HG03457 (cell line): ENCODE data around the gene SND1.
"Not testable (repeated sequence)": the region's sequence is repeated elsewhere in the genome, so short reads cannot be mapped to it uniquely, and the experiment has no call there.

ENCODE experiments used
- ATAC-seq: cut with Tn5 transposase; IDR thresholded peaks from one replicate; pipeline ENCODE4 v1.9.1; 2021; ENCODE audit warnings: moderate number of reproducible peaks; ENCODE audit not compliant: unreplicated experiment

Gene SND1

DNA sequence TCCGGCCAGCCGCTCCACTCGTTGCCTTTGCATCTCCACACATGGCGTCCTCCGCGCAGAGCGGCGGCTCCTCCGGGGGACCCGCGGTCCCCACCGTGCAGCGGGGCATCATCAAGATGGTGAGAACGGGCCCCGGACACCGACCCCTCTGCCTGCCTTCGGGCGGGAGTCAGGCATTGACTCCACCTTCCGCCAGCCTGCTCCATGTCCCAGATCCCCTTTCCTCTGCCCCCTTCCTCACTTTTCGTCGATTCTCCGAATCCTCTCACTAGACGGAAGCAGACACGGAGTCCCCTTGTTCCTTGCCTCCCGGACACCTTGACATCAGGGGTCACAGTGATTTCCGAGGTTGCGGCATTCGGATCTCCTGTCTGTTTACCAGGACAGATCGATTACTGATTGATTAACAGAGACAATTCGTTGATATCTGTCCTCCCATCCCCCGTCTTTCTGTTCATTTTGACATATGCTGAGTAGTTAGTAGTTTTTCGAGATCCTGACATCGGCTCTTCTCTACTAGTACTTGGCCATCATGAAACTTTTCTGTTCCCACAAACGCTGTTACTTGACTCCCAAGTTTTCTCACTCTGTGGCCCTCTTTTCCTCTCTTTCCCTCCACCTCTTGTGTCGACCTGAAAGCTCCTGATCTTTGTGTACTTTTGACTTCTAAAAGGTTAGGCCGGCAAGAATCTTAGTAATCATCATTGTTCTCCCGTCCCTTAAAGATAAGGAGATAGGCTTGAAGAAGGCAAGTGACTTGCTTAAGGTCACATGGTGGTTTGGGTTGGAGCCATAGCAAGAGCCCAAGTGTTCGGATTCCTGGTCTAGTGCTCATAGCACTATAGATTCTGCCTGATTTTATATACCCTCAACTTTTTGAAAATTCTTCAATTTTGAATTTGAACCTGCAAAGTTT, 597 bp downstream of the SND1 start:
- ATAC-seq = peak; percentile 2

DNA sequence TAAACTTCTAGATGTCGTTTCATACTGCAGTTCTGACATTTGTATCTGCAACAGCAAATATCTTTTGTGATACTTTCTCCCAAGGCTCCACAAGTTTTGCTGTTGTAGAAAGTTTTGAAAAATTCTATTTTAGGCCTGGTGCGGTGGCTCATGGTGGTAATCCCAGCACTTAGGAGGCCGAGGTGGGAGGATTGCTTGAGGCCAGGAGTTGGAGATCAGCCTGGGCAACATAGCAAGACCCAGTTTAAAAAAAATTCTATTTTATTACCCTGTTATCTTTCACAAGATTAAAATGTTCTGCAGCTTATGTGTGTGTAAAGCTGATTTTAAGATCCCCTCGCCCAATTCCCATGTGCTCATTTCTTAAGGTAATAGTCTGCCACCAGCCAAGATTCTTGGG, 1.4 kb downstream of the SND1 start:
- ATAC-seq = no peak

DNA sequence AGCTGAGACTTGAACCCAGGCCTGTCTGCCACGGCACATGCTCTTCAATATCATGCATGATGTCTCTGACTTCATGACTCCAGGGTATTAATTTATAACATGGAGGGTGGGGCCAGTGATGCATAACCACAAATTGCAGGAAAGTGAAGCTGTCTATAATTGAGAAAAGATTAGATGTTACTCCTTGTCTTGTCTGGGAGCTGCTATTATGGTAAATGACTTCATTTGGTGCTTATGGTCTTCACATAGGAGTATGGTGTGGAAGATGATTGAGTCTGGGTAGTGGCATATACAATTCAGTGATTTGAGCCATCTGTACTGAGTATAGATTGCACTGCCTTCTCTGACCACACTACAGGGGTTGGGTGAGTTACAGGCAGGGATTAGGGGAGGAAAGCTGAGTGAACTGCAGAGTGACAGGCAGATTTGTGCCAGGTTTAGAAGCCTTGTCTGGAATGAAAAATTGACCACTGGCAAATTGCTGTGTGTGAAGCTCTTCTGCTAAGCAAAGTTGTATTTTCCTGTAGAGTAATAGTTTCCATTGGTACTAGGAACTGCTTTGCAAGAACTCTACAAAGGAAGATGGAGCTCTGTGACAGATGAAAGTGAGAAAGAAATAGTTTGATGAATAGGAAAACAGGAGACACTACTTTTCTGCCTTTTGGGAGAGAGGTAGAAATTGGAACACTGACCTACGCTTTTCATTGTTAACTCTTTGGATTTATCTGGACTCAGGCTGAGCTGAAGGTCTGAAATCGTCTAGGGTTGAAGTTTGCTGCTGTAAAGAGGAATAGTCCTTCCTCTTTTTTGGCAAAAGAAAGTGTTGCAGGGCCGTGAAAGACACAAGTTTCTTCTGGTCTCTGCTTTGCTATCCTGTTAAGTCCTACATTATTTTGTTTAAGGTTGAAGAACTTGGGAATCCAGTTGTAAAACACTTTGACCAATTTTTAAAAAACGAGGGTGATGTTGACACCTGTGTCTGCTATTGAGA, 2.7 kb downstream of the SND1 start:
- no peak for ATAC-seq

DNA sequence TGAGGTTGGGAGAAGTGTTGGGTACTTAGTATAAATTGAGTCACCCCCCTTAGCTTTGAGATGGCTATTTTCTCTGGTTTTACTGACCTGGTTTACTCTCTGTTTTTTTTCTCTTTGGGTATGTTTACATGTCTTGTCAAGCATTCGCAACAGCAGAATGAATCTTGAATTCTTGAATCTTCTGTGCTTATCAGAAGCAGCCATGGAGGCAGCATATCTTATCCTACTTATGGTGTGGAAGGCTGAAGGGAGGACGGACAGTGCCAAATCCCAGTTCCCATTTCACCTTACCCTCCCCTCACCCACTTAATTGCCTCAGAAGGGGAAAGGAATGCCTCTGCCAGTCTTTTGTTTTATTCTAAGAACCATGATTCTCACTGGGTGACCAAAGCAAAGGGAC, 3.7 kb downstream of the SND1 start:
- no peak for ATAC-seq

DNA sequence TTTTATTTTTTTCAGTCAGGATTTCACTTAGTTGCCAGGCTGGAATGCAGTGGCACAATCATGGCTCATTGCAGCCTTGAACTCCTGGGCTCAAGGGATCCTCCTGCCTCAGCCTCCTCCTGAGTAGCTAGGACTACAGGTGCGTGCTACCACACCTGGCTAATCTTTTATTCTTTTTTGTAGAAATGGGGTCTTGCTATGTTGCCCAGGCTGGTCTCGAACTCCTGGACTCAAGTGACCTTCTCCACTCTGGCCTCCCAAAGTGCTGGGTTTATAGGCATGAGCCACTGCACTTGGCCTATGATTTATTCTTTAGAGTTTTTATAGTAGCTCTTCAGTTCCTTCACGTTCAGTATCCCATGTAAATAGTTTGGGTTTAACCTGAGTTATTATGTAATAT, 5.5 kb downstream of the SND1 start:
- no peak for ATAC-seq

DNA sequence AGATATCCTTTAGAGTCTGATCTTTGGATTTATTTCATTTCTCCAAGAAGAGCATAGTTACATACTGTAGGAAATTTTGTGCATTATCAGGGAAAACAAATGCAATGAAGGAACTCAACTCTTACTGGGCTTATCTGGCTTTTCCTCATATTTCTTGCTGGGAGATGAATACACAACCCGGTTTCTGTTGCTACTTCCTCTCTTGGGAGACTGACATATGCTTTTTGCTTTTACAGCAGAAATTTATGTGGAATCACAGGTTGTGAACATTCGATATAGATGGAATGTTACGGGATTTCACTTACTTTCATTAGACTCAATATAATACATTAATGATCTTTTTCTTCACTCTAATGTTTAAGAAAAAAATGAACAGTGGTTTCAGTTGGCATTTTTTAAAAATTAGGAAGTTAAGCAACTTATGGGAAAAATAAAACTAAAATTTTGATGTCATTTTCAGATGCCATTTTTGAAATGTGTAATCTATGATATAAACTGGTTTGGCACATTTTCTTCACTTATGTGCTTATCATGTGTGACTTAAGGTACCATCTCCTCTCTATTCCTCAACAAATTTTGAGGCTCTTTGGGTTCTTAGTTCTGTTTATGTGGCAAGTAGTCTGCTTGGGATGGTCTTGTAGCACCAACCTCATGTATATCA, 7.1 kb downstream of the SND1 start:
- ATAC-seq = no peak

DNA sequence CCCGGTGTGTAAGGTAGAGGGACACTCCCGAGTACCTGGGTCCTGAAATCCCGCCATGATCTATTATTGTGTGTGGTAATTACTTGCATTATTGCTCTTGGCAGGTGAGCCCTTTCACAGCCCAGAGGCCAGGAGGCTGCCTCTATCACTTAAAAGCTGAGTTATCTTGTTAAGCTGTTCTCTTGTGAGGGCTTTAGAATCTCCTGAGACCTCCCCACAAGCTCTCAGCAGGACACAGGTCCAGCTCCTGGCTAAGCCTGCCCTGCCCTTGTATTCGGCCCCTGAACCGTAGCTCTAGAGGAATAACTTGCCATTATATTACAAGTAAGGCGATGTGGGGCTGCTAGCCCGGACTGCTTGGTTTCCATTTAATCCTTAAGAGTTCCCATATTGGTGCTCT, 13.9 kb downstream of the SND1 start:
- ATAC-seq = no peak

DNA sequence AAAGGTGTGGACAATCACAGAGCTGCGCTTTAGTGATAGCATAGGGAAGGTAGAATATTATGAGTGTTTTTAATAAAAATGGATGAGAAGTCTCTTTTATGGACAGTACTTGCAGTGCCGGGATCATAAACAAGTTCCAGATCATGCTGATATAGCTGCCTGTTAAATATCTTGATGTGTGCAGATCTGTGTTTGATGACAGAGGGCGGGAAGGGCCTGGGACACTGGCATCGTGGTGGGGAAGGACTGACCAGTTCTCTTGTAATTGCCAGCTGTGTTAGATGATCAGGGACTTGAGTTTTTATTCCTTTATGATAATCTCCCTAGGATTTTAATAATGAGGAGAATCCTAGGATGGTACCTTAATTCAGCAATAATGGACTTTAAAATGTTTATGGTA, 14.6 kb downstream of the SND1 start:
- ATAC-seq = no peak

DNA sequence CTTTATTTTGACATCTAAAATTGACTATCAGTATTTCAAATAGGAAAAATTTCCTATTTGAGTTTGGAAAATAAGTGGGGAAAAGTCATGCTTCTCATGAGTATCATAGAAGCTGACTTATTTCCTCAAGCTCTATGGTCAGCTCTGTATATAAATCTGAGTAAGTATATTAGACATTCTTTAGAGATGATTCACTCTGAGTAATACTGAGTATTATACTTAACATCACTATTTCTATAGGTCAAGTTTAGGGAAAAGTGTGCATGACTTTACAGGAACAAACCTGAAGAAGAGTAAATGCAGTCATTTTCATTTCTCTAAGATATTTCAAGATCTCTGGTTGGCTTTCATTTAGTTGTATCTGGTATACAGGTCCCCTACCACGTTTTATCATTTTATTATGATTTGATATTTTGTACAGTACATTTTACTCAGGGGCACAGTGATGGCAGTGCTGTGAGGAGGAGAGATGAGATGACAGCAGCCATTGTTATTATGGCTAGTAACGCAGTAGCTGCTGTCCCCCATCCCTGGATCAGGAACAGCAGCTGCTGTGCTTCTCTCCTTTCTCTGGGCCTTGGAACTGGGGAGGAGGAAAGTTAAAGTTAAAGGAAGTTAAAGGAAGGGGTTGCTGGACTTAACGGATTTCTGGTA, 15.2 kb downstream of the SND1 start:
- ATAC-seq = no peak

DNA sequence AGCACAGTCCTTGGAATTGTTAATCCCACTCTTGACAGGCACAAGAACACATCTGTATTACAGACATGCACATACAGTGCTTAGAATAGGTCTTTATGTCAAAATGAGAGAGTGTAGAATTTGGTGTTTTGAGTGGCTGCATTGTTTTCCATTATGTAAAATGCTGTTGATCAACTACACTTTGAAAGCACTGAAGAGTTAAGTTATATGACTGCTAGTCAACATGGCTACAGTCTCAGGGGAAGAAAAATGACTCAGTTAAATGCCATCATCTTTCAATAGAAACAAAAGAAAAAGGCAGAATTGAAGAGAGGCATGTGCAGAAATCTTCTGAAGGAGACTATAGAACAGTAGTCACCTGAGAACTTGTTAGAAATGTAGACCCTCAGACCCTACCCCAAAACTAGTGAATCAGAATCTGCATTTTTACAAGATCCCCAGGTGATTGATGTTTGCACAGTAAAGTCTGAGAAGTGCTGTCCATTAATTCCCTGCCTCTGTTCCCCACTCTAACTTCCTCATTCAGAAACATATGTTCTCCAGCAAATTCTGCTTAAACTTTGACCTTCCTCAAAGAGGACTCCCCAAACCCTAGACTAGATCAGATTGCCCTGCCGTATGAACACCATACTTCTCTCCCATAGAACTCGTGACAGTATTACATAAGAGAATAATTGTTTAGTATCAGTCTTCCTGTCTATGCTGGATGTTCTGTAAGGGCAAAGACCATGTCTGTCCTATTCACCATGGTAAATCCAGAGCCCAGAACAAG, 16.0 kb downstream of the SND1 start:
- ATAC-seq = no peak

DNA sequence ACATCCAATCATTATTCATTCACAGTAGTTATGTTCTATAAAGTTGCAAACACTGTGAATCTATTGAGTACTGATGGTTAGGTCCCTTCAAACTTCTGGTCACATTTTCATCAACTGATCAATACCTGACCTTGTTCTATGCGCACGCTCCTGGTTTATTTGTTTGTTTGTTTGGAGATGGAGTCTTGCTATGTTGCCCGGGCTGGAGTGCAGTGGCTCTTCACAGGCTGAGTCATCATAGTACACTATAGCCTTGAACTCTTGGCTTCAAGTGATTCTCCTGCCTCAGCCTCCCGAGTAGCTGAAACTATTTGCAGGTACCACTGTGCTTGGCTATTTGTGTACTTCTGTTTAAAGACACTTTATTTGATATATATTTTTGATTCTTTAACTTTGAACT, 19.3 kb downstream of the SND1 start:
- no peak for ATAC-seq

DNA sequence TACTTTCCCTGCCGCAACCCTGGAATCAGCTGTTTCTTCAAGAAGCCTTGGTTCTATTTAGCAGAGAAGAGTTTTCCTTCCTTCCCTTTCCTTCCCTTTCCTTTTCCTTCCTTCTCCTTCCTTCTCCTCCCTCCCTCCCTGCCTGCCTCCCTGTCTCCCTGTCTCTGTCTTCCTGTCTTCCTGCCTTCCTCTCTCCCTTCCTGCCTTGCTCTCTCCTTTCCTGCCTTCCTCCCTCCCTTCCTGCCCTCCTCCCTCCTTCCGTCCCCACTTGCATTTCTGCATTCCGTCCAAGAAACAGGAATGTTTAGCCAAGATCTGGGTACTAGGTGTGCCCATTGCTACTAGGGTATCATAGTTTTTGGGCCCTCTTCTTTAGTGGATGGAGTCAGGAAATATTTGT, 21.9 kb downstream of the SND1 start:
- ATAC-seq = no peak

DNA sequence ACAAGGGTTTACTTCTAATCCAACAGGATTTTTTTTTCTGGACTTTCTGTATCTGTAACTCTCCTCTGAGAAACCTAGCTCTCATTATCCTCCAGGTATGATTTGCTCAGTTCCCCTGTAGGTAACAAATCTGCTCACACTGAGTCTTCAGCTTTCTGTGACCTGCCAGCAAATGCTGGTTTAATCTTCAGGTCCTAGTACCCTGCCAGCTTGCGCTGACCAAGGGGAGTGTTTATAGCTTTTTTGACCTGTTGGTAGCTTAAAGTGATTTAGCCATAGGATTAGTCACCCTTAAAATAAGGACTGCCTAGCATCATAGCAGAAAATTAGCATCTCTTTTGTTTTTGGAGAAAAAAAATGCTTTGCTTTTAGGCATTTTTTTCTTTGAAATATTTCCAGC, 22.4 kb downstream of the SND1 start:
- ATAC-seq = no peak

DNA sequence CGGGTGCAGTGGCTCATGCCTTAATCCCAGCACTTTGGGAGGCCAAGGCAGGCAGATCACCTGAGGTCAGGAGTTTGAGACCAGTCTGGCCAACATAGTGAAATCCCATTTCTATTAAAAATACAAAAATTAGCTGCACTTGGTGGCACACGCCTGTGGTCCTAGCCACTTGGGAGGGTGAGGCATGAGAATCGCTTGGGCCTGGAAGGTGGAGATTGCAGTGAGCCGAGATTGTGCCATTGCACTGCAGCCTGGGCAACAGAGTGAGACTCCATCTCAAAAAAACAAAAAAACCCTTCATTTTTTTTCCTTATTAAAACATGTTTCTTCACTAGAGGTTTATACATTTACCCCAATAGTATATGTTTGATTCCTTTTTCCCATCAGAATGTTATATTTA, 22.9 kb downstream of the SND1 start:
- not testable (repeated sequence) for ATAC-seq

DNA sequence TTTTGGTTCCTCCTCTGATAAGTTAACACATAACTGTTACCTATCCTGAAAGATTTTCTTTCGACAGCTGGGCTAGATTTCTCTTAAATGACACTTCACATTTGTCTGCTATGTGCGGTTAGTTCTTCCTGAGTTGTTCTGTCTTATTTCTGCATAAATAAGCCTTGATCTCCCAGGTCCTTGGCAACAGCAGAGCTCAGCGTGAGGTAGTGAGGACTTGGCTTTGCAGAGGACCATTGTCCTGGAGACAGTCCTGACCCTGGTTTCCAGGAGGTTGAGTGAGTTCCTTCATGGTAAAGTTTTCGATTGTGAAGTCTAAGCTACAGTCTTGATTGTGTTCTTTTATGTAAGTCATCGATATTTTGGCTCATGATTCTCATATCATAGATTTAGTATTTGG, 23.7 kb downstream of the SND1 start:
- no peak for ATAC-seq

DNA sequence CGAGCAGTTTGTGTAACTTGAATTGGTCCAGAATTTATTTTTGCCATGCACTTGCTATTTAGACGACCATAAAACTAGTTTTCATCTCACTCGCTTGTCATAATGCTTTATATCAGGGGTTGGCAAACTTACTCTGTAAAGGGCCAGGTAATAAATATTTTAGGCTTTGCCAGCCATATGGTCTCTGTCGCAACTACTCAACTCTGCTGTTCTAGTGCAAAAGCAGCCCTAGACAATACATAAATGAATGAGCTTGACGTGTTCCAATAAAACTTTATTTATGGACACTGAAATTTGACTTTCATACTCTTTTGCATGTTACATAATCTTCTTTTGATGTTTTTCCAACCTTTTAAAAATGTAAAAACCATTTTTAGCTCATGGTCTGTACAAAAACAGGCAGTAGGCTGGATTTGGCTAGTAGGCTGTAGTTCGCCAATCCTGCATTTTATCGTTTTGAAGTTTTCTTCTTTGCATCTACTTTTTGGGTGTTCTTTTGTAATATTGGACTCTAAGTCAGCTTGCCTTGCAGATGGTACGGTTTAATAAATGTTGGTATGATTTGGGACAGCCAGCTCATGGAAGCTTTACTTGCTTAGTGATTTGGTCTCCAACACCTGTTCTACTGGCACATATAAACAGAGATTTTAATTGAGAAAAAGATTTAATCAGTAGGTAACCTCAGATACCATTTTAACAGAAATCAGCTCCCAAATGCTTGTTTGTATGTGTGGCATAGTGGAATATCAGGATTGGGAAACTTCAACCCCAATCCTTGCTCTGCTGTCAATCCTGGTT, 25.6 kb downstream of the SND1 start:
- no peak for ATAC-seq

DNA sequence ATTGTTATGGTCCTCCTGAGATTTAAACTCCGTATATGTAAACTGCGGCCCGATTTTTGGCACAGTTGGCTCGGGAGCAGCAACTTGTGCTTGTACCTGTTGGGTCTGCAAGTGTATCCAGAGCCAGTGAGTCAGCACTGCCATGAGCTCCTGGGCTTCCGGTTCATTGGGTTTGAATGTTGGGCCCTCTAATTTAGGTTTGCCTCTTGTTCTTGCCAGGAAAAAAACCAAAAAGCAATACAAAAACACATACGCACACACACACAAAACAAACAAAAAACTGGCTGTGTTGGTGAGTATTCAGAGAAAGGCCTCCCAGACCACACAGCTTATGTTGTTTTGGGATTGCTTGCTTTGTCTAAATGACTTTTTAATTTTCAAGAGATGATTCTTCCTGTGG, 26.3 kb downstream of the SND1 start:
- ATAC-seq = no peak

DNA sequence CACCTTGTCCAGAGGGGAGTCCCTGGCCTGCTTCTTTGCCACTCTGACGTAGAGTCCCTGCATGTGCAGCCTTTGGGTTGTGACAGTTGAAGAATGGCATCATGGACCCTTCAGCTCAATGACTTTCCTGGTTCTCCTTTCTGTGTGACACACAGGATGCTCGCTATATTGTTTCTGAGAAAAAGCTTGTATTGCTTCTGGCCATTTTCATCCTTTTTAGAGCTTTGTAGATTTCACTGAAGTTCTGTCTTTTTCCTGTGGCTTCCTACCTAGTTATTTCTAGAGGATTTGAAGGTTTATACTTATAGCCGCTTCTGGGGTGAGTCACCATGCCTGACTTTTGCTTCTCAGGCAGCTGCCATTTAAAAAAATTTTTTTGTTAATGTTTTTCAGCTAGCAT, 27.0 kb downstream of the SND1 start:
- peak; percentile 68 for ATAC-seq

DNA sequence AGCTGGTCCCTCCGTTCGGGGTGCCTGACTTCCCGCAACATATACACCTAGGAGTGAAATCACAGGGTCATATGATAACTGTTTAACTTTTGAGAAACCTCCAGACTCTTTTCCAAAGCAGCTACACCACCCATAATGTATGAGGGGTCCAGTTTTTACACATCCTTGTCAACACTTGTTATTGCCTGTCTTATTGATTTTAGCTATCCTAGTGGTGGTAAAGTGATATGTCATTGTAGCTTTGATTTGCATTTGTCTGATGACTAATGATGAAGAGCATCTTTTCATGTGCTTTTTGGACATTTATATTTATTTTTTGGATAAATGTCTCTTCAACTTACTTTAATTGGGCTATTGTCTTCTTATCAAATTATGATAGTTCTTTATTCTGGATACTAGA, 29.0 kb downstream of the SND1 start:
- ATAC-seq = no peak
